Caco-2 (cell line): ENCODE data around the gene DTD2. TPM values are rescaled to one million over a fixed set of nuclear protein-coding genes. Genes with fewer than 3 reads are reported as not detected.
A peak's percentile ranks its signal among the peaks of the same experiment; 100 is the strongest.
"Not testable (repeated sequence)": the region's sequence is repeated elsewhere in the genome, so short reads cannot be mapped to it uniquely, and the experiment has no call there.

ENCODE experiments used
- BruUV-seq: library from RNA; stranded (reverse); fragments of 400-500 nt; replicated peaks from 2 replicates; lab custom pipeline; 2021; lab: Mats Ljungman, UMichigan
- CTCF ChIA-PET: fragments of 300-600 bp; sonication (Branson Sonifier 250); formaldehyde crosslinking; loops from one replicate; lab custom pipeline; 2022; ENCODE audit warnings: antibody characterized with exemption; lab: Charles Lee
- POLR2A ChIA-PET: fragments of 300-600 bp; sonication (Branson Sonifier 250); formaldehyde crosslinking; loops from one replicate; lab custom pipeline; 2022; ENCODE audit warnings: antibody characterized with exemption; lab: Charles Lee
- DNase-seq, 2 experiments: peaks; one replicate each; pipeline versions ENCODE4 v3.0.0 to v3.0.0-alpha.2; 2020 to 2022
- H3K27me3 ChIP-seq: replicated peaks from 2 replicates; pipeline ENCODE4 v1.6.0; 2011; ENCODE audit warnings: low read length; ENCODE audit not compliant: control insufficient read depth, insufficient read depth
- H3K36me3 ChIP-seq: 2 replicates; pipeline ENCODE4 v1.5.1; 2011; ENCODE audit warnings: low read length; ENCODE audit not compliant: control insufficient read depth, insufficient read depth
- H3K4me1 ChIP-seq: fragments of 250-450 bp; sonication (Bioruptor Pico); 2 replicates; pipeline ENCODE4 v1.5.1; 2020; ENCODE audit warnings: mild to moderate bottlenecking
- H3K4me3 ChIP-seq: 2 replicates; pipeline ENCODE4 v1.5.1; 2011; ENCODE audit warnings: low read depth, mild to moderate bottlenecking, control low read depth, low read length
- H3K9me3 ChIP-seq: fragments of 250-450 bp; sonication (Bioruptor Pico); 2 replicates; pipeline ENCODE4 v1.5.1; 2020; ENCODE audit warnings: mild to moderate bottlenecking, moderate library complexity
- H3K27ac Mint-ChIP-seq: one replicate; pipeline ENCODE4 v1.8.0; 2022; ENCODE audit warnings: mixed read lengths; ENCODE audit not compliant: unreplicated experiment
- H3K27me3 Mint-ChIP-seq: one replicate; pipeline ENCODE4 v1.8.0; 2022; ENCODE audit warnings: mixed read lengths; ENCODE audit not compliant: insufficient read depth, unreplicated experiment
- H3K36me3 Mint-ChIP-seq: one replicate; pipeline ENCODE4 v1.8.0; 2022; ENCODE audit warnings: mild to moderate bottlenecking, mixed read lengths; ENCODE audit not compliant: insufficient read depth, unreplicated experiment
- H3K4me1 Mint-ChIP-seq: one replicate; pipeline ENCODE4 v1.8.0; 2022; ENCODE audit warnings: low read depth, mixed read lengths; ENCODE audit not compliant: unreplicated experiment
- H3K4me3 Mint-ChIP-seq: one replicate; pipeline ENCODE4 v1.8.0; 2022; ENCODE audit warnings: mild to moderate bottlenecking, moderate library complexity, mixed read lengths; ENCODE audit not compliant: unreplicated experiment
- H3K9me3 Mint-ChIP-seq: one replicate; pipeline ENCODE4 v1.8.0; 2022; ENCODE audit warnings: mixed read lengths; ENCODE audit not compliant: unreplicated experiment
- intact Hi-C: fragments of 100-400 bp; cut with micrococcal nuclease; formaldehyde crosslinking; loops from one replicate; pipeline ENCODE4 v1.10.0; 2022; ENCODE audit not compliant: unreplicated experiment
- total RNA-seq: library from RNA; stranded (reverse); gene quantifications from 2 replicates; pipeline ENCODE4 v1.2.3, GENCODE V29; 2022
- TF ChIP-seq, protein P1 (sequence below), 2 experiments: fragments of 200-600 bp in 1 of 2; IDR thresholded peaks; 1 replicate in 1 of 2; 2 replicates in 1 of 2; pipeline versions ENCODE4 v1.5.1 to v1.8.0; 2011 to 2022; ENCODE audit warnings: antibody characterized with exemption in 1 of 2, control low read depth in 1 of 2, inconsistent platforms in 1 of 2, low read depth in 1 of 2, low read length in 1 of 2, mild to moderate bottlenecking in 1 of 2, moderate library complexity in 1 of 2; ENCODE audit not compliant: insufficient read depth in 1 of 2, severe bottlenecking in 1 of 2, unreplicated experiment in 1 of 2

The DTD2 gene
- total RNA-seq, 1 experiment from 2014 or later, result 20.0 TPM

DNA sequence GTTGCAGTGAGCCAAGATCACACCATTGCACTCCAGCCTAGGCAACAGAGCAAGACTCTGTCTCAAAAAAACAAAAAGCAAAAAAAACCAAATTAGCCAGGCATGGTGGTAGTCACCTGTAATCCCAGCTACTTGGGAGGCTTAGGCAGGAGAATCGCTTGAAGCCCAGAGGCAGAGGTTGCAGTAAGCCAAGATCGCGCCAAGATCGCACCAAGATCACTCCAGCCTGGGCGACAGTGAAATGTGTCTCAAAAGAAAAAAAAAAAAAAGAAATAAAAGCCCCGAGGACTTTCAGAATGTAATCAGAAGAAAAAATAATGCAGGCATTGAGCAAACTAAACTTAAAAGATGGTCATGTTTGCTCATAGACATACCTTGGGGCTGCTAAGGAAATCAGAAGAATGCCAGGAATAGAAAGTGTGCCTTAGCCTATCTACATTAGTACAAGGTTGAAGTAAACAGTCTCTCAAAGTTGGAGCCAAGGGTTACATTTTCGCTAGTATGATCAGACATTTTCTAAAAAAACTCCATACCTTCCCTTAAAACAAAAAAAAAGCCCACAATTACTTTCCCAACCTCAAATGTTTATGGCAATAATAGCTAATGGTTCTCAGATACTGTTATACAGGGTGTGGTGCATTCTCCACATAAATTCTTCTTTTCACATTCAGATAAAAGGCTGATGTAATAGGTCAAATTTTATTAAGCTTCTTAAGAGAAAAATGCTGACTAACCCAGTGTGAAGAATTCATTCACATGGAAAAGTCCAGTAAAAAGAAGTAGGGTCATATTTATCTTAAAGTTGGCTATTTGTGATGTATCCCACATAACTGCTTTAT, 15.8 kb downstream of the DTD2 start:
- H3K4me3 ChIP-seq, result no peak overlapping the region
- Mint-ChIP-seq H3K4me3 (peak overlapping the region; percentile 40), H3K27ac (peak overlapping the region; percentile 85), H3K36me3 (no peaks in the 10 kb centered on the region), H3K4me1 (no peaks in the 10 kb centered on the region), H3K9me3 (peaks cover 2% of the 10 kb centered on the region), H3K27me3 (no peaks in the 10 kb centered on the region)
- no peaks in the 10 kb centered on the region for H3K36me3 ChIP-seq
- no peaks in the 10 kb centered on the region for H3K27me3 ChIP-seq
- no TSS peak for BruUV-seq
- peaks cover 3% of the 10 kb centered on the region; the same call in 1 of the 2 replicates for H3K9me3 ChIP-seq
- DNase-seq, result peak in 1 of 2 experiments; percentile 41
- H3K4me1 ChIP-seq, result peaks cover 22% of the 10 kb centered on the region
- POLR2A ChIA-PET, result interaction anchor here (1.2 kb wide), 1 partner anchor 21 kb away, joined by 13 read pairs; the partner anchor contains the start of gene HEATR5A
- TF ChIP-seq, protein P1, sequence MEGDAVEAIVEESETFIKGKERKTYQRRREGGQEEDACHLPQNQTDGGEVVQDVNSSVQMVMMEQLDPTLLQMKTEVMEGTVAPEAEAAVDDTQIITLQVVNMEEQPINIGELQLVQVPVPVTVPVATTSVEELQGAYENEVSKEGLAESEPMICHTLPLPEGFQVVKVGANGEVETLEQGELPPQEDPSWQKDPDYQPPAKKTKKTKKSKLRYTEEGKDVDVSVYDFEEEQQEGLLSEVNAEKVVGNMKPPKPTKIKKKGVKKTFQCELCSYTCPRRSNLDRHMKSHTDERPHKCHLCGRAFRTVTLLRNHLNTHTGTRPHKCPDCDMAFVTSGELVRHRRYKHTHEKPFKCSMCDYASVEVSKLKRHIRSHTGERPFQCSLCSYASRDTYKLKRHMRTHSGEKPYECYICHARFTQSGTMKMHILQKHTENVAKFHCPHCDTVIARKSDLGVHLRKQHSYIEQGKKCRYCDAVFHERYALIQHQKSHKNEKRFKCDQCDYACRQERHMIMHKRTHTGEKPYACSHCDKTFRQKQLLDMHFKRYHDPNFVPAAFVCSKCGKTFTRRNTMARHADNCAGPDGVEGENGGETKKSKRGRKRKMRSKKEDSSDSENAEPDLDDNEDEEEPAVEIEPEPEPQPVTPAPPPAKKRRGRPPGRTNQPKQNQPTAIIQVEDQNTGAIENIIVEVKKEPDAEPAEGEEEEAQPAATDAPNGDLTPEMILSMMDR (IDR thresholded peaks at IDR 0.05; ENCODE audit: insufficient read depth in 1 of 2, low read depth in 1 of 2, low read length in 1 of 2, severe bottlenecking in 1 of 2, unreplicated experiment in 1 of 2), result no peak
- CTCF ChIA-PET, result interaction anchor here (1.6 kb wide), 1 partner anchor 21 kb away, joined by 11 read pairs; the partner anchor contains the start of gene HEATR5A
- intact Hi-C loops, result loop anchor here (1.0 kb wide), 1 partner anchor 21 kb away; the partner anchor contains the start of gene HEATR5A

DNA sequence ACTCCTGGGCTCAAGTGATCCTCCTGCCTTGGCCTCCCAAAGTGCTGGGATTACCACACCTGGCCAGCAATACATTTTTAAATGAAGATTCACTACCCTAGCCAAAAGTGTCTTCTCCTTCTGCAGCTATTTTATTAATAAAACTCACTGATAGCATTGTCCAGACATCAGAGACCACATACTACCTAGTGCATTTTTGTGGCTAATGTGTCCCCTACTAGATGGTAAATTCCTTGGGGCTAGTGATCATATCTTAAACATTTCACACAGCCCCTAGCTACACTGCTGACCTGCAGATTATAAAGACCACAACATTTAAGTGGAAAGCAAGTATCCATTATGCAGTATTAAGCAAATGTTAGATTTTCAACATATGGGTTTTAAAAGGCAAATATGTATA, 17.0 kb downstream of the DTD2 start:
- no peaks in the 10 kb centered on the region for H3K36me3 Mint-ChIP-seq

DNA sequence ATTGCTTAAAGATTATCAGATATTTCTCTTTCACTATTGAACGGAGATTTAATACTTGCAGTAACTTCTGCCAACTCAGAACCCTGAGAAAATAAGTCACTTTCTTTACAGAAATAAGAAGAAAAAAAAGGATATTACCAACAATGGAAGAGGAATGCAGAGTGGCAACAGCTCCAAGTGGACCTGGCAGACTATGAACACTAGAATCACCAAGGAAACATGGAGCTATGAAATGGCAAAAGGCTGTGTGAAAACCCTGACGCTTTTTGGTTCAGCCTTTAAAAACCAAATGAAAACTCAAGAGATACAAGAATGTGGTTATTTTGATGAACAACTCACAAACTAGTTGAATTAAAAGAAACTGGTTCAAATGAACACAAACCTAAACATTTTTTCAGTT, 17.7 kb downstream of the DTD2 start:
- no peak overlapping the region for H3K4me3 ChIP-seq
- TF ChIP-seq, protein P1 (IDR thresholded peaks at IDR 0.05; ENCODE audit: insufficient read depth in 1 of 2, low read depth in 1 of 2, low read length in 1 of 2, severe bottlenecking in 1 of 2, unreplicated experiment in 1 of 2), result no peak
- intact Hi-C loops, result no loop called here
- peaks cover 3% of the 10 kb centered on the region; the same call in 1 of the 2 replicates for H3K9me3 ChIP-seq
- Mint-ChIP-seq H3K4me1 (no peaks in the 10 kb centered on the region), H3K27ac (no peak overlapping the region), H3K27me3 (no peaks in the 10 kb centered on the region), H3K4me3 (no peak overlapping the region), H3K9me3 (peaks cover 15% of the 10 kb centered on the region), H3K36me3 (no peaks in the 10 kb centered on the region)
- no TSS peak for BruUV-seq
- peaks cover 22% of the 10 kb centered on the region for H3K4me1 ChIP-seq
- CTCF ChIA-PET, result no interaction called here
- H3K36me3 ChIP-seq, result no peaks in the 10 kb centered on the region
- H3K27me3 ChIP-seq, result no peaks in the 10 kb centered on the region
- DNase-seq, result no peak
- POLR2A ChIA-PET, result interaction anchor here (1.3 kb wide), 1 partner anchor 19 kb away, joined by 5 read pairs; the partner anchor contains the start of gene HEATR5A

More for the DNA sequence above, 17.0 kb downstream of the DTD2 start:
- TF ChIP-seq, protein P1 (IDR thresholded peaks at IDR 0.05; ENCODE audit: insufficient read depth in 1 of 2, low read depth in 1 of 2, low read length in 1 of 2, severe bottlenecking in 1 of 2, unreplicated experiment in 1 of 2), result no peak
- no peak for DNase-seq
- H3K4me3 Mint-ChIP-seq, result no peak overlapping the region
- Histone ChIP-seq H3K4me3 (no peak overlapping the region), H3K27me3 (no peaks in the 10 kb centered on the region), H3K4me1 (peaks cover 22% of the 10 kb centered on the region), H3K9me3 (peaks cover 3% of the 10 kb centered on the region; the same call in 1 of the 2 replicates), H3K36me3 (no peaks in the 10 kb centered on the region)
- H3K27ac Mint-ChIP-seq, result peak overlapping the region; percentile 85
- intact Hi-C loops, result no loop called here
- no TSS peak for BruUV-seq
- ChIA-PET POLR2A (interaction anchor here (1.3 kb wide), 1 partner anchor 20 kb away, joined by 5 read pairs; the partner anchor contains the start of gene HEATR5A), CTCF (no interaction called here)
- no peaks in the 10 kb centered on the region for H3K27me3 Mint-ChIP-seq
- peaks cover 14% of the 10 kb centered on the region for H3K9me3 Mint-ChIP-seq
- no peaks in the 10 kb centered on the region for H3K4me1 Mint-ChIP-seq

DNA sequence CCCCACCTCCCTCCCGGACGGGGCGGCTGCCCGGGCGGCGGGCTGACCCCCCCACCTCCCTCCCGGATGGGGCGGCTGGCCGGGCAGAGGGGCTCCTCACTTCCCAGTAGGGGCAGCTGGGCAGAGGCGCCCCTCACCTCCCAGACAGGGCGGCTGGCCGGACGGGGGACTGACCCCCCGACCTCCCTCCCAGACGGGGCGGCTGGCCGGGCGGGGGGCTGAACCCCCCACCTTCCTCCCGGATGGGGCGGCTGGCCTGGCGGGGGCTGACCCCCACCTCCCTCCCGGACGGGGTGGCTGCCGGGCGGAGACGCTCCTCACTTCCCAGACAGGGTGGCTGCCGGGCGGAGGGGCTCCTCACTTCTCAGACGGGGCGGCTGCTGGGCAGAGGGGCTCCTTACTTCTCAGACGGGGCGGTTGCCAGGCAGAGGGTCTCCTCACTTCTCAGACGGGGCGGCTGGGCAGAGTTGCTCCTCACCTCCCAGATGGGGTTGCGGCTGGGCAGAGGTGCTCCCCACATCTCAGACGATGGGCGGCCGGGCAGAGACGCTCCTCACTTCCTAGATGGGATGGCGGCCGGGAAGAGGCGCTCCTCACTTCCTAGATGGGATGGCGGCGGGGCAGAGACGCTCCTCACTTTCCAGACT, 20.1 kb downstream of the DTD2 start:
- H3K36me3 ChIP-seq, H3K4me3 Mint-ChIP-seq, CTCF ChIA-PET, DNase-seq, intact Hi-C loops, BruUV-seq, H3K36me3 Mint-ChIP-seq, H3K27me3 Mint-ChIP-seq, H3K9me3 ChIP-seq, POLR2A ChIA-PET, H3K27me3 ChIP-seq, H3K4me1 Mint-ChIP-seq, H3K4me3 ChIP-seq, H3K27ac Mint-ChIP-seq: not testable (repeated sequence)
- peaks cover 12% of the 10 kb centered on the region for H3K4me1 ChIP-seq
- H3K9me3 Mint-ChIP-seq, result peaks cover 21% of the 10 kb centered on the region
